Adrenal gland (tissue), 12 donors: Measurements from ENCODE around the gene TEX2. TPM values are rescaled to one million over a fixed set of nuclear protein-coding genes. Genes with fewer than 3 reads are reported as not detected.

Experiments used
- DNase-seq, 7 donors: peaks; one replicate each; pipeline ENCODE4 v3.0.0-alpha.2; 2019 to 2020
- H3K27ac ChIP-seq, 5 donors: fragments of 200-600 bp; sonication (generic) in 4 of 5; 1 replicate in 3 of 5; 2 replicates in 2 of 5; pipeline versions ENCODE4 v1.5.1 to v1.8.0; 2016 to 2020; ENCODE audit warnings: mild to moderate bottlenecking in 1 of 5
- H3K27me3 ChIP-seq: fragments of 200-600 bp; 2 replicates; pipeline ENCODE4 v1.8.0; 2021
- H3K36me3 ChIP-seq, 2 donors: fragments of 200-600 bp; replicated peaks in 1 of 2; 1 replicate in 1 of 2; 2 replicates in 1 of 2; pipeline versions ENCODE4 v1.5.1 to v1.8.0; 2018 to 2022
- H3K4me1 ChIP-seq, 2 donors: fragments of 200-600 bp; replicated peaks in 1 of 2; 1 replicate in 1 of 2; 2 replicates in 1 of 2; pipeline versions ENCODE4 v1.5.1 to v1.8.0; 2018 to 2021
- H3K4me3 ChIP-seq, 4 donors: fragments of 200-600 bp; sonication (generic) in 3 of 4; one replicate each; pipeline ENCODE4 v1.5.1; 2016 to 2018
- H3K9me3 ChIP-seq, 3 donors: fragments of 200-600 bp; sonication (generic) in 1 of 3; replicated peaks in 1 of 3; 1 replicate in 2 of 3; 2 replicates in 1 of 3; pipeline versions ENCODE4 v1.5.1 to v1.8.0; 2016 to 2021
- CTCF ChIP-seq, 6 experiments: fragments of 450-650 bp in 4 of 6; fragments of 200-600 bp in 2 of 6; sonication (generic) in 1 of 6; IDR thresholded peaks; 1 replicate in 5 of 6; 2 replicates in 1 of 6; pipeline versions ENCODE4 v1.5.1 to v1.8.0; 2016 to 2021; ENCODE audit warnings: antibody characterized with exemption in 6 of 6, mild to moderate bottlenecking in 2 of 6, moderate library complexity in 1 of 6
- POLR2A ChIP-seq, 2 donors: fragments of 450-650 bp; IDR thresholded peaks; one replicate each; pipeline ENCODE4 v1.6.1; 2017; ENCODE audit warnings: antibody characterized with exemption in 2 of 2, mild to moderate bottlenecking in 2 of 2, moderate library complexity in 1 of 2
- WGBS, 4 donors: extraction: QIAGEN DNeasy Blood & Tissue Kit in 2 of 4; methylation state at CpG; one replicate each; pipeline versions ENCODE4 v1.1.5 to v1.1.7; 2013 to 2017; 5-methylcytosine and 5-hydroxymethylcytosine counted together
- intact Hi-C, 2 donors: fragments of 100-400 bp; cut with DNase I; formaldehyde crosslinking; loops; one replicate each; pipeline versions ENCODE4 v1.14.1 to v1.15.0; 2022 to 2023
- polyA plus RNA-seq, 3 donors: library from polyadenylated mRNA; stranded (reverse); fragments of 200-250 nt in 2 of 3; fragments of 350-450 nt in 1 of 3; fragmentation: Illumina TruSeq in 1 of 3; extraction: RNeasy Lipid Tissue Mini Kit (QIAGEN cat#74804) in 1 of 3; gene quantifications; one replicate each; pipeline ENCODE4 v1.2.3, GENCODE V29; 2013 to 2014
- total RNA-seq, 9 donors: library from RNA; depleted of rRNA in 4 of 9; stranded (reverse); fragments of >200 nt in 4 of 9; fragments of 120-200 nt in 1 of 9; fragmentation: NEBNext Ultra II Directional in 1 of 9; extraction: Animal tissue kit (Norgen Biotek cat#: 25700) in 1 of 9; gene quantifications; one replicate each; pipeline versions ENCODE4 v1.1.0 to v1.2.4, GENCODE V29; 2013 to 2023
- donor health status: healthy with polysubstance abuse.
- donor health status: Bipolar disorder and iron deficiency.
- donor health status: DM: yes; HTN: yes; CAD: no.
- donor health status: DM: no; HTN: no; CAD: no.
- donor health status: DM: no; HTN: no; CAD: no.
- donor health status: DM: yes; HTN: yes; CAD: no.

TEX2 gene
- total and polyA plus RNA-seq, 12 donors = 12.0 to 91.5 (median 62.5) TPM

DNA sequence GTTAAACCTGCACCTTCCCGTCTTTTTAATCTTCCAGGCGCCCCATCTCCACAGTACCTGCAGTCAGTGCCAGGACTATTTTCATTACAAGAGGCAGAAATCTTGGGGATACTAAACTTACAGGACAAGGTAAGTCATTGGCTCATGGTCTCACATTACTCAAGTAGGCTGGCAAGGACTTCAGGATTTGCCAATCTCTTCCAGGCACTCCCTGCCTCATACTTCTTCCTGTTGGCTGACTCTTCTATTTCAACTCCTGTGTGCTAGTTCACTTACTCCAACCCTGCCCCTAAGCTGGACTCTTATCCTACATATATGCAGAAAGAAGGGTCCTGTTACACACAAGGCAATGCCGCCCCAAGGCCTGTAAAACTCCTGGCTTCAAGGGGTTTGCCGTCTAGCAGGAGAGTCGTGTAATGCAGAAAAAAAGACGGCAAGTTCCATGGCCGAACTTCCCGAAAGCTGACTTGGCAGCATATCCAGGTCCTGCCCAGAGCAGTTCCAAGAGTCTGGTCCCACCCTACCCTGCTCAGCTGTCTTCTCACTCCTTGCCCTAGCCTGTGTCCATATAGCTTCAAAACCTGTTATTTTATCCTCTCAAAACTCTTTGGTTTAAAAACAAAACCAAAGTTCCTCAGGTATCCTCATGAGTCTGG is 147.9 kb downstream of the TEX2 start:
- intact Hi-C loops = no loop called here

DNA sequence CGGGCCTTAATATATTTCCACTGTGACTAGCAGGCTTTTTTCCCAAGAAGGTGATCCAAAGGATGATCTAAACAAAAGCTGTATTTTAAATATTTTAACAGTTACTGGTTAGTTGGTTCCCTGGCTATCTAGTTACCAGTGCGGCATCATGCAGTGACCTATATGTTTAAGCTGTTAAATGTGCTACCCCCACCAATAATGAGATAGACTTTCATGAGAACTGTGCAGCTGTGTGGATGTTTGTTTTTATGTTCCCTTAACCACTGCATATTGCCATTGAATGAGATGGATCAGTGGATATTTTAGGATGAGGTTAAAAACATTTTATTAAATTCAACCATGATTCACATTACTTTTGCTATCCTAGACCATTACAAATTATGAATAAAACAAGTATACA is 150.1 kb downstream of the TEX2 start:
- intact Hi-C loops = no loop called here
- Histone ChIP-seq H3K36me3 (no peaks in the 10 kb centered on the region), H3K4me3 (no peak overlapping the region), H3K9me3 (no peaks in the 10 kb centered on the region), H3K27me3 (no peaks in the 10 kb centered on the region), H3K27ac (peak overlapping the region in 3 of 5 donors; percentile 22 to 80 (median 56)), H3K4me1 (peaks cover 33 to 85% of the 10 kb centered on the region in 2 donors)
- no peak for TF ChIP-seq CTCF (IDR thresholded peaks at IDR 0.05)
- no peak for TF ChIP-seq POLR2A (IDR thresholded peaks at IDR 0.05)
- no peak for DNase-seq
- WGBS, 4 donors = 72 to 84% (median 77%) methylated on average over 2 of the region's 2 CpGs

More for the DNA sequence above, 147.9 kb downstream of the TEX2 start:
- H3K27me3 ChIP-seq = no peaks in the 10 kb centered on the region
- no peaks in the 10 kb centered on the region for H3K9me3 ChIP-seq
- peaks cover 41 to 84% of the 10 kb centered on the region in 2 donors for H3K4me1 ChIP-seq
- TF ChIP-seq POLR2A (IDR thresholded peaks at IDR 0.05) (peak in 1 of 2 donors; percentile 18), CTCF (IDR thresholded peaks at IDR 0.05) (no peak)
- H3K27ac ChIP-seq = peak overlapping the region; percentile 61 to 86 (median 80)
- 49 to 68% (median 64%) methylated on average over 8 of the region's 8 CpGs for WGBS, 4 donors
- DNase-seq = peak in 4 of 7 donors; percentile 24 to 74 (median 62)
- H3K36me3 ChIP-seq = no peaks in the 10 kb centered on the region
- H3K4me3 ChIP-seq = peak overlapping the region in 1 of 4 donors; percentile 20

GRCh38 chr17:64111831-64112230 is 151.2 kb downstream of the TEX2 start:
- DNase-seq = peak in 1 of 7 donors; percentile 12
- H3K27ac ChIP-seq = peak overlapping the region in 3 of 5 donors; percentile 51 to 80 (median 78)
- intact Hi-C loops = no loop called here
- no peaks in the 10 kb centered on the region for H3K27me3 ChIP-seq
- TF ChIP-seq CTCF (IDR thresholded peaks at IDR 0.05) (no peak), POLR2A (IDR thresholded peaks at IDR 0.05) (no peak)
- WGBS, 4 donors = 62 to 79% (median 67%) methylated on average over 4 of the region's 4 CpGs
- H3K4me3 ChIP-seq = no peak overlapping the region
- no peaks in the 10 kb centered on the region for H3K36me3 ChIP-seq
- no peaks in the 10 kb centered on the region for H3K9me3 ChIP-seq
- peaks cover 38 to 85% of the 10 kb centered on the region in 2 donors for H3K4me1 ChIP-seq

DNA sequence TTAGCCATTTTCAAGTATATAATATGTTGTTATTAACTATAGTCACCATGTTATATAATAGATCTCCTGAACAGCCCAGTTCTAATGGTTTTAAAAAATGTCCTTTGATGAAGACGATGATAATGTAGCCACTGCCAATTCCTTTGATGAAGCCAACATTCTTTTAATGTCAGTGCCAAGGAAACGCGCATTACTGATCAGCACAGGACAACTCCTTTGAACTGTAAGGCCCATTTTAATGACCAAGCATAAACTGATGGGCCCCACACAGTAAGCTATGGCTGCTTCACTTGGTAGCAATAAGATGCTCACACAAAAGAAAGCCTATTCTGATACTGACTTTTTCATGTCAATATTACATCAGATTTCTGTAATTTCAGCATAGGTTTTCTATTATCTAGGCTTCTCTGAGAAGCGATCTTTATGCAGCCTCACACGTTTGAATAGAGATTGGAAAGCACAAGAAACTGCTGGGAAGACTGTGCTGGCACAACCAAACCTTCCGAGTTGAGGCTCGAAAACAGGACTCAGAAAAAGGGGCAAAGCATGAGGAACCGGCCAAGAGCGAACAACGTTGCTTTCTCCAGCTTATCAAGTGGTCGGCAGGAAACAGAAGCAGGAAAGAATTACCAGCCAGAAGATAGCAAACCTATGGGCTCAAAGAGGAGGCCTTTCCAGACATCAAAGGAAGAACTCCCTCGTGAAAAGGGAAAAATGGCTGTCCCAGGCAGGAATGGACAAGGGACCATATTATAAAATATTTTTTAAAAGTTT is 152.5 kb downstream of the TEX2 start:
- no peaks in the 10 kb centered on the region for H3K9me3 ChIP-seq
- H3K27me3 ChIP-seq = no peaks in the 10 kb centered on the region
- intact Hi-C loops = no loop called here
- peaks cover 37 to 82% of the 10 kb centered on the region in 2 donors for H3K4me1 ChIP-seq
- no peak for TF ChIP-seq POLR2A (IDR thresholded peaks at IDR 0.05)
- no peak for TF ChIP-seq CTCF (IDR thresholded peaks at IDR 0.05)
- H3K27ac ChIP-seq = peak overlapping the region in 4 of 5 donors; percentile 29 to 80 (median 74)
- H3K4me3 ChIP-seq = no peak overlapping the region
- no peak for DNase-seq
- WGBS, 4 donors = 43 to 56% (median 51%) methylated on average over 12 of the region's 12 CpGs
- H3K36me3 ChIP-seq = no peaks in the 10 kb centered on the region
